Fibroblast of skin of abdomen (primary cell): ENCODE data around the gene PLCE1.
A peak's percentile ranks its signal among the peaks of the same experiment; 100 is the strongest.

ENCODE experiments used
- DNase-seq: peaks from one replicate; pipeline ENCODE4 v3.0.0-alpha.2; 2013

Gene PLCE1

GRCh38 chr10:94024407-94024806 is 30.7 kb downstream of the PLCE1 start:
- DNase-seq: no peak

DNA sequence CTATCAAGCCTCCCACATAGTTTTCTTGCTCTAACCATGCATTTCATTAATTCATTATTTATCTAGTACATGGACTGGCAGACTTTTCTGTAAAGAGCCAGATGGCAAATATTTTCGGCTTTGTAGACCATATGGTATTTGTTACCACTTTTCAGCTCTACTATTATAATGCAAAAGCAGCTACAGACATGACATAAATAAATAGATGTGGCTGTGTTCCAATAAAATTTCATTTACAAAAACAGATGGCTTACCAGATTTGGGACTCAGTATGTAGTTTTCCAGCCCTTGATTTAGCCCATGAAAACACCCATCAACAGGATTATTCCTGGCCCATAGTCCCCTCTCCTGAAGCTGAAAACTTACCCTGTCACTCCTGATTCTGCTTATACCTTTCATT is 32.1 kb downstream of the PLCE1 start:
- DNase-seq: no peak

GRCh38 chr10:94027197-94027596 is 33.5 kb downstream of the PLCE1 start:
- no peak for DNase-seq

DNA sequence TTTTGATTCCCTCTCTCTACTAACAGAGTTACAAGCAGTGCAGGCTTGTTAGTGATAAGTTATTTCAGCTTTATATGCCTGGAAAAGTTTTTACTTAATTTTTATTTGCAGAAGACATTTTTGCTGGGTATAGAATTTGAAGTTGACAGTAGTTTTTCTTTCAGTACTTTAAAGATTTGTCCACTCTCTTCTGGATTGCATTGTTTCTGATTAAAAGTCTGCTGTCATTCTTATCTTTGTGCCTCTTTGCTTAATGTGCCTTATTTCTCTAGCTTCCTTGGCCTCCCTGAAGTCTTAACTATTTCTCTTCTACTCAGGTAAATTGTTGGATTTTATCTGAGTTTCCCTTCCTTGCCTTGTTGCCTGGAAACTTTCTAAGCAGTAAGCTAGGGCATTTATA is 36.2 kb downstream of the PLCE1 start:
- DNase-seq: no peak

DNA sequence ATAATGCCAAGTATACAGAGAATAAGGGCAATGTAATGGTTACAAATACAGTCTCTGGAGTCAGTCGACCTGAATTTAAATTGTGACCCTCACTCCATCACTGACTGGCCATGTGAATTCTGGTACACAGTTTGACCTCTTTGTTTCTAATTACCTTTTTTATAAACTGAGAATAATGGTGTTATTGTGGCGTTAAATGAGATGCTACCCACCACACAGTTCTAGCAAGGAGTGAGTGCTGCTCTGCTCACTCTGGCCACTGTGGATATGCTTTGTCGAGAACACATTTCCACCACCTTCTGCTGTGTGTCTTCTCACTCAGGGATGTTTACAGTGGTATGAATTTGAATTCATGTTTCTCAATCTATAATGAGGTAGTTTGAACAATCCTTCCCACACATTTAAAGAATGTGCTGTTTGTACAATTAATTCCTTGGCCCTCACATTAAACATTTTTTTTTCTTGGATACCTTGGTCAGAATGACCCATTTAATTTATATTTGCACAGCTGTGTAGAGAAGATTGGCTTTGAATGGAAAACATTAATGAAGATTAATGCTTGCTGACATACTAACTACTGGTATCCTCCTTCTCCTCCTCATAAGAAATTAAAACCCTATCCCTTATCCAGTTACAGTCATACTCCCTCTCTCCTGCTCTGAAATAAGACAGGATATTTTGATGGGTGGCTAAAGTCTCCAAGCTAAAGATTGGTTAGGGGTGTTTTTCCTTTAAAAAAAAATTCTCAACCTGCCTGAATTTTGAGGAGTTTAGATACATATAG is 42.4 kb downstream of the PLCE1 start:
- no peak for DNase-seq

DNA sequence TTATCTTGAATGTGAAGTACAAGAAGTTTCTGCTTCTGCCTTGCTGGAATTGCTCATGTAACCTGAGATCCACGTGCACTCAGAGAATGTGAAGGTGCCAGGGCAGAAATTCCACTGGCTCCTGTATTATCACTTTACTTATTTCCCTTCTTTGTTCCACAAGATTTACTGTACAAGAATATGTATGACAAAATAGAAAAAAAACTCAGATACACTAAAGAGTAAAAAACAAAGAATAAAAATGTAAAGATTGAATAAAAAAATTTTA is 43.0 kb downstream of the PLCE1 start:
- no peak for DNase-seq

DNA sequence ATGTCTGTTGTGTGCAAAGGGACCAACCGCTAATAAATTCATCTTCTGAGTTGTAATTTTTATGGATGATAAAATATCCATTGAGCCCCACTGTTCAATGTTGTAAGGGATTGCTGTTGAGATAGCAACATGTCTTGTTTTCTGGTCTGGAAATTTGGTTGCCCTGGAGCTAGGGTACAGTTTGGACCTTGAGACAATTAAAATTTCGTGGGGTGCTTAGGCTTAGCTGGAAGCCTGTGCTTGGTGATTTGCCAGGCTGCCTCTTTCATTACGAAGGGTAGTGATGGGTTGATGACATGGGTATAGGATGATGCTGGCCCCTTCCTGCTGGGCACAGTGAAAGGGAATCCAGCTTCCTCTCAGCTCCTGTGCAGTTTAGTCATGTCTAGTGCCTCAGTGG is 43.6 kb downstream of the PLCE1 start:
- no peak for DNase-seq

DNA sequence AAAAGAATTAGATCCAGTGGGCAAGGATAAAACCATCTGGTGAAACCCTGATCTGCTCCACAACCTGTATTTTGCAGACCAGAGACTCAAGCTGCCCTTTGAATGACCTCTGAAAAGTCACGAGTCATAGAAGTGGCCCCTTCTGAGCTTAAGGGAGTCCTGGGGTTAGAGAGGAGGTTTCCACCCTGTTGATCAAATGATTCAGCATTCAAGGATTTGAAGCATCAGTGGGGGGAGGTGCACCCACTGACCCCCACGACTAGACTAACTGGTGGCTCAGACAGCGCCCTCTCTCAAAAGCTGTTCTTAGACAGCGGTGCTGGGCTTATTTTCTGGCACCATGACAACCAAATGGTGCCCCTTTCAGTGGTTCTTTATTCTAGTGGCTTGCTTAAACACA is 44.3 kb downstream of the PLCE1 start:
- peak; percentile 64 for DNase-seq

- no peak for DNase-seq
Measured at GRCh38 chr10:94041206-94041605, 47.5 kb downstream of the PLCE1 start.

- peak; percentile 76 for DNase-seq
Measured at GRCh38 chr10:94042001-94042833, 48.5 kb downstream of the PLCE1 start.

- DNase-seq: no peak
Measured at GRCh38 chr10:94042834-94043175, 49.1 kb downstream of the PLCE1 start.
